GM12891 (cell line): ENCODE measurements around the gene RASIP1.

ENCODE experiments used
- PAX5 ChIP-seq: IDR thresholded peaks from 2 replicates; pipeline ENCODE4 v1.6.1; 2011; ENCODE audit warnings: low read length, moderate library complexity, mild to moderate bottlenecking; ENCODE audit not compliant: insufficient read depth, severe bottlenecking
- POLR2A ChIP-seq: IDR thresholded peaks from 2 replicates; pipeline ENCODE4 v1.6.1; 2011; ENCODE audit warnings: low read depth, low read length, control low read depth
- POLR2AphosphoS5 ChIP-seq: IDR thresholded peaks from 2 replicates; pipeline ENCODE4 v1.6.1; 2011; ENCODE audit warnings: low read depth, low read length, control low read depth

- no peak for TF ChIP-seq POLR2AphosphoS5
- no peak for TF ChIP-seq POLR2A
- no peak for TF ChIP-seq PAX5
Measured at GRCh38 chr19:48696353-48697010, 43.9 kb downstream of the RASIP1 start.
